Stimulated activated naive B cell treated with anti-CD40 and anti-IgM and Interleukin-4, amounts not matched to agents 10 μg/mL and 1 μg/mL and 100 μg/mL, for 72 hours (primary cell): ENCODE measurements around the gene GLCCI1.

Experiments used
- ATAC-seq, 2 donors: fragments of 150-1000 bp; cut with Tn5 transposase; replicated peaks; 2 replicates each; pipeline ENCODE4 v1.10.0; 2021; ENCODE audit warnings: moderate library complexity in 1 of 2
- DNase-seq: peaks from one replicate; pipeline ENCODE4 v3.0.0; 2021
- H3K27ac Mint-ChIP-seq: one replicate; pipeline ENCODE4 v1.8.0; 2022; ENCODE audit warnings: mild to moderate bottlenecking, mixed read lengths
- H3K27me3 Mint-ChIP-seq, 2 donors: one replicate each; pipeline ENCODE4 v1.8.0; 2022; ENCODE audit warnings: mixed read lengths in 2 of 2
- H3K36me3 Mint-ChIP-seq, 2 donors: one replicate each; pipeline ENCODE4 v1.8.0; 2022; ENCODE audit warnings: mixed read lengths in 2 of 2, mild to moderate bottlenecking in 1 of 2
- H3K4me1 Mint-ChIP-seq, 2 donors: one replicate each; pipeline ENCODE4 v1.8.0; 2022; ENCODE audit warnings: mixed read lengths in 2 of 2, mild to moderate bottlenecking in 1 of 2
- H3K4me3 Mint-ChIP-seq, 2 donors: one replicate each; pipeline ENCODE4 v1.8.0; 2022; ENCODE audit warnings: mild to moderate bottlenecking in 2 of 2, mixed read lengths in 2 of 2, moderate library complexity in 1 of 2
- H3K9me3 Mint-ChIP-seq, 2 donors: one replicate each; pipeline ENCODE4 v1.8.0; 2022; ENCODE audit warnings: mixed read lengths in 2 of 2, mild to moderate bottlenecking in 1 of 2

GLCCI1 gene

DNA sequence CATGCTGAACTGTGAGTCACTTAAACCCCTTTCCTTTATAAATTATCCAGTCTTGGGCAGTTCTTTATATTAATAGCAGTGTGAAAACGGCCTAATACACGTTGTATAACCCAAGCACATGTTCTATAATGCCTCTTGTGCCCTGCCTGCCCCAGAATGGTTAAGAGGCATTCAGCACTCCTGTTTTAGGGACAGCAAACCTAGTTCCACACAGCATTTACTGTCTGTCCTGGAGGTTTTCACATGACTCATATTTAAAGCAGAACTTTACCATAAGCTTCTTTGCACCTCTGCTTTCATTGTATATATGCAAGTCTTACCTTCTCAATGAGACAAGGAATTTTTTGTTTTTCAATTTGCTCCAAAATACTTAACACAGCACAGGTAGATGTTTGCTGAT is 148.6 kb downstream of the GLCCI1 start:
- H3K36me3 Mint-ChIP-seq, result peaks cover 11 to 26% of the 10 kb centered on the region in 2 donors
- DNase-seq, result no peak
- H3K27ac Mint-ChIP-seq, result peak overlapping the region; percentile 67
- no peaks in the 10 kb centered on the region for H3K27me3 Mint-ChIP-seq
- peak in 1 of 2 donors; percentile 14 for ATAC-seq
- peaks cover 15 to 16% of the 10 kb centered on the region in 2 donors for H3K9me3 Mint-ChIP-seq
- H3K4me3 Mint-ChIP-seq, result no peak overlapping the region
- H3K4me1 Mint-ChIP-seq, result peaks cover 32 to 53% of the 10 kb centered on the region in 2 donors

DNA sequence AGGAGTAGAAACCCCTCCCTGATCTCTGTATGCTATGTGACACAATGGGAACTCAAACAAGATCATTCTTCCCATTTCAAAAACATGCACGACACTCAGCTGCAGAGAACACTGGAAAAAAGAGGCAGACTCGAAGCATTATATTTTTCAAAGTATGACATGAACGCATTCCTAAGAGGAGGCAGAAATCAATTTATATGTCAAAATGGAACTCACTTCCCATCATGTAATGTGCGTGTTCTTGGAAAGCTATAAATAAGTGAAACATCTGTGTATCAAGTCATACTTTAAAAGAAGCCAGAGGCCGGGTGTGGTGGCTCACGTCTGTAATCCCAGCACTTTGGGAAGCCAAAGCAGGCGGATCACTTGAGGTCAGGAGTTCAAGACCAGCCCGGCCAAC is 150.7 kb downstream of the GLCCI1 start:
- Mint-ChIP-seq H3K36me3 (peaks cover 6 to 15% of the 10 kb centered on the region in 2 donors), H3K4me3 (no peak overlapping the region), H3K4me1 (peaks cover 23 to 32% of the 10 kb centered on the region in 2 donors), H3K27ac (no peak overlapping the region), H3K27me3 (no peaks in the 10 kb centered on the region), H3K9me3 (peaks cover 10 to 13% of the 10 kb centered on the region in 2 donors)
- no peak for DNase-seq
- no peak for ATAC-seq

DNA sequence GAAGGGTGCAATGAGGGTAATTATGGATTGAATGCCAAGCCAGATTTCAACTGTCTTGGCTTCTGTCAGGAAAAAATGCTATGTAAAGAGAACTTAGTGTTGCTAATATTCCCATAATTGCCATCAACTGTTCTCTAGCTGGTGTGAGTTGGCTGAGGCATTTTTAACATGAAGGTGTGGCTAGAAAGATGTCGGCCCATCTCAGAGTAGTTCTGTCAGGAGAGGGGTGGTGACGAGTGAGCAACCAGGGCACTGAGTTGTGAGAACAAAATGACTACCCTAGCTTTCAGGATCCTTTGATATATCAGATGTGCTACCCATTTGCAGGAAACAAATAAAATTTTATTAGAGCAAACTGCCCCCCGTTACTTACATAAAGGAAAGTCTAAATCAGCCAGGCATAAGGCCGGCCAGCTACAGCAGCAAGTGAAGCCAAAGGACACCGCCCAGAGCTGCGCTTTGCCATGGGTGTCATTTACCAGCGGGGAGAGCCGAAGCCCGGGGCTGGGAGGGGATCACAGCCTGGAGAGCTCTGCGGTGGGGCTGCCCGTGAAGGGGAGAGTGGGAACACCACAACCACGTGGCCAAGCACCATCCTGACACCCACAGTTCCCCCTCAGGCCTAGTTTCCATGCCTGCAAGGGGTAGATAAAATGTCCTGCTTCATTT is 151.9 kb downstream of the GLCCI1 start:
- Mint-ChIP-seq H3K27ac (no peak overlapping the region), H3K9me3 (peaks cover 12 to 14% of the 10 kb centered on the region in 2 donors), H3K4me3 (no peak overlapping the region), H3K27me3 (no peaks in the 10 kb centered on the region), H3K4me1 (peaks cover 19 to 29% of the 10 kb centered on the region in 2 donors), H3K36me3 (peaks cover 3 to 15% of the 10 kb centered on the region in 2 donors)
- ATAC-seq (no peak), DNase-seq (no peak)

DNA sequence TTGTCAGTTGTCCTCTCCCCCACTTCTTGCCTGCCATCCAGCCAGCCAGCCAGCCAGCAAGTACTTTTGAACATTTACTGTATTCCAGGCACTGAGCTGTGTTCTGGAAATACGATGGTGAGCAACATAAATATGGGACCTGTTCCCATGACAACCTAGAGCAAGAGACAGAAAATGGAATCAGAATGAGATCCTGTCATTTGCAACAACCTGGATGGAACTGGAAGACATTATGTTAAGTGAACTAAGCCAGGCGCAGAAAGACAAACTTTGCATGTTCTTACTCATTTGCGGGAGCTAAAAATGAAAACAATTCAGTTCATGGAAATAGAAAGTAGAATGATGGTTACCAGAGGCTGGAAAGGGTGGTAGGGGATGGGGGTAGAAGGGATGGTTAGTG is 152.6 kb downstream of the GLCCI1 start:
- Mint-ChIP-seq H3K9me3 (peaks cover 9 to 14% of the 10 kb centered on the region in 2 donors), H3K27me3 (no peaks in the 10 kb centered on the region), H3K27ac (no peak overlapping the region), H3K4me3 (no peak overlapping the region), H3K4me1 (peaks cover 19 to 29% of the 10 kb centered on the region in 2 donors), H3K36me3 (peaks cover 0 to 14% of the 10 kb centered on the region in 2 donors)
- no peak for DNase-seq
- no peak for ATAC-seq

DNA sequence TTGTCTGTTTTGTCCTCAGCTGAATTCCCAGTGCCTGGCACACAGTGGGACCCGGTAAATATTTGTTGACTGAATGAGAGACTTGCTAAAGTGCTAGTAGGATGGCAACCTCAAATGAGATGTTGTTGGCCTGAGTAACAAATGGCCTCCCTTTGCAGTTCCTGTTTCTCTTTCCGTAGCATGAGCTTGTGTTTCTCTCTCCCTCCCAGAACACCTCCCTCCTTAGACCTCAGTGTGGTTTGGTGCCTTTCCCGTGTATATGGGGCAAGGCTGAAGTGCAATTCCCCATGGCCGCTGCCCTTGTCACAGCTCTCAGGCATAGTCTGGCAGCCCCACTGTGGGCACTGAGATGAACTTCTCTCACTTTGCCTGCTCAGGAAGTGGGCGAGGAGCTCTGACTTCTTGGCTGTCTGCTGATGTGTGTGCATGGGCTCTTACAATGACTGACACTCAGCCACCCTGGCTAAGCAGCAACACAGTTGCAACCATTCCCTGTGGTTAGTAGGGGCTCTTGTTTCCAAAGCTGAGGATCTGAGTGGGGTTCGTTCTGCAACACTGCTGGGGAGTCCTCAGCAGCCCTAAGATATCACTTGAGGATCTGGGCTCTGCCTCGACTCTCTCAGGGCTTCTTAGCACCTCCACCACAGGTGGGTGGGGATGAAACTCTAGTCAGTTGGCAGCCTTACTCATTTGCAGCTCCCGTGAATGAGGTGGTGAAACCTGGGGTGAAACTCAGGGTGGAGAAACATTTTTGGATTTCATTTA is 157.3 kb downstream of the GLCCI1 start:
- H3K27ac Mint-ChIP-seq, result peak overlapping the region; percentile 93
- H3K4me3 Mint-ChIP-seq, result peak overlapping the region; percentile 45 to 64
- DNase-seq (peak; percentile 71), ATAC-seq (peak; percentile 96)
- H3K36me3 Mint-ChIP-seq, result peaks cover 0 to 9% of the 10 kb centered on the region in 2 donors
- H3K27me3 Mint-ChIP-seq, result no peaks in the 10 kb centered on the region
- H3K9me3 Mint-ChIP-seq, result peaks cover 5 to 9% of the 10 kb centered on the region in 2 donors
- peaks cover 20 to 41% of the 10 kb centered on the region in 2 donors for H3K4me1 Mint-ChIP-seq

DNA sequence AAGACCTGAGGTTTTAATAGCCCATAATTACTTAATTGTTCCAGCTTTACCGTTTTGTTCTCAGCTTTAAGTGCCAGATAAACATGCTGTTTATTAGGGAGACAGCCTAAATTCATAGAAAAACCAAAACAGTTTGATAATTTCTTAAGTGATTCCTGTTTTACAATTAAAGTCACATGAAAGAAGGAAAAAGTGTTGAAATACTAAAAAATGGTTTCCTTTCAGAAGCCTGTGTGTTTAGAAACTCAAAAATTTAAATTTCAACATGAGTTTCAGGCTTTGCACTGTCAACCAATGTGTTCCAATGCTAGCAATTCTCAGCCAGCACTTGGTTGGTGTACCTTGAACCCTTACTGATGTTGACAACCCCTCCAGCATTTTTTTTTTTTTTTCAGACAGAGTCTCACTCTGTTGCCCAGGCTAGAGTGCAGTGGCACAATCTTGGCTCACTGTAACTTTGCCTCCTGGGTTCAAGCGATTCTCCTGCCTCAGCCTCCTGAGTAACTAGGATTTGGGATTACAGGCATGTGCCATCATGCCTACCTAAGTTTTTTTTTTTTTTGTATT is 158.1 kb downstream of the GLCCI1 start:
- DNase-seq (no peak), ATAC-seq (no peak)
- Mint-ChIP-seq H3K27me3 (no peaks in the 10 kb centered on the region), H3K4me1 (peaks cover 20 to 42% of the 10 kb centered on the region in 2 donors), H3K4me3 (no peak overlapping the region), H3K9me3 (peaks cover 5 to 9% of the 10 kb centered on the region in 2 donors), H3K36me3 (peaks cover 0 to 9% of the 10 kb centered on the region in 2 donors), H3K27ac (no peak overlapping the region)

DNA sequence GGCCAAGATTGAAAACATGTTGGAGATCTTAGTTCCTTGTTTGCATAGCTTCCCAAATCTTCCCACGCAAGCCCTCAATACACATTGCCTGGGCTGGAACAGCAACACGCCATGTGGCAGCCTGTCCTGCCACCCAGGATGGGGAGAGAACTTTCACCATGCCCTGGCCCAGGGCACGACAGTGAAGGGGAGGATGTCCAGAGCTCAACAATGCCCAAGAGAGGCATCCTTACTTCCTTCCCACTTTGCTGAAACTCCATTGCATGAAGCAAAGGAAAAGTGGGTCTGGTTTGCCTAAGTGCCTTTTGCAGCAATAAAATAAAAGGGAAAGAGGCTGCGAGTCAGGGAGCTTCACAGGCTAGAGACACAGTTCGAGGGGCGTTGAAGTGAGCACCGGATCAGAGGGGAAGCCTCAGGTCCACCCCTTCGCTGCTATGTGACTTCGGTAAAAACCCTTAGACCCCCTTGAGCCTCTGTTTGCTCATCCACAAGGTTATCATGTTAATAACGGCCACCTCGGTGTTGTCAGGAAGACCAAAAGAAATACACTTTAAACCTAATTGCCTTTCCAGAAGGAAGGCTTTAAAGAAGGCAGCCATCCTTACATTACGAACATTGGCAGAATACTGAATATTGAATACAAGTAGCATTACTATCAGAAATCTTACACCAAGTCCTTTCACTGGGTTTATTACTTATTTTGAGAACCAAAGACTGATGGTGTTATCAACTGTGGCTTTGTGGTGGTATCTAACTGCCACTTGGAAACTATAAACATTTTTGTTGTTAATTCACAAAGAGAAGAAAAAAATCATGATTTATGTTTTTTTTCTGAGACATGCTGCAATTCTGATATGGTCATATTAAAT is 160.1 kb downstream of the GLCCI1 start:
- ATAC-seq (no peak), DNase-seq (no peak)
- peaks cover 5 to 9% of the 10 kb centered on the region in 2 donors for H3K9me3 Mint-ChIP-seq
- H3K27me3 Mint-ChIP-seq, result no peaks in the 10 kb centered on the region
- H3K4me3 Mint-ChIP-seq, result no peak overlapping the region
- peaks cover 0 to 9% of the 10 kb centered on the region in 2 donors for H3K36me3 Mint-ChIP-seq
- peak overlapping the region; percentile 75 for H3K27ac Mint-ChIP-seq
- H3K4me1 Mint-ChIP-seq, result peaks cover 30 to 61% of the 10 kb centered on the region in 2 donors

DNA sequence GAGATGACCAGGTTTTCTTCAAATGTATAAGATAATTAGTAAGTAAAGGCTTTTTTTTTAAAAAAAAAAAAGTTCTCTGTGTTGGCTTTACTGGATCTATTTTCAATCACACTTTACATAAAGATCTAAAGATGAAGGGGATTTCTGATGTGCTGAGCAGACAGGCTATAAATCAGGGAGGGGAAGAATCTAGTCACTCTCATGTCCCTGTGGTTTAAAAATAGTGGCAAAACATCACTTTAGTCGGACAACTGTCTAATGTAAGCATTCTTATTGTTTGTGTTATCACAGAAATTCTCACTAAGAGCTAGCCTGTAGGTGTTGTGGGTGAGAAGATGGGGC is 160.7 kb downstream of the GLCCI1 start:
- Mint-ChIP-seq H3K36me3 (peaks cover 0 to 9% of the 10 kb centered on the region in 2 donors), H3K27me3 (no peaks in the 10 kb centered on the region), H3K4me1 (peaks cover 32 to 66% of the 10 kb centered on the region in 2 donors), H3K9me3 (peaks cover 5 to 9% of the 10 kb centered on the region in 2 donors), H3K4me3 (no peak overlapping the region), H3K27ac (no peak overlapping the region)
- DNase-seq, result no peak
- no peak for ATAC-seq

DNA sequence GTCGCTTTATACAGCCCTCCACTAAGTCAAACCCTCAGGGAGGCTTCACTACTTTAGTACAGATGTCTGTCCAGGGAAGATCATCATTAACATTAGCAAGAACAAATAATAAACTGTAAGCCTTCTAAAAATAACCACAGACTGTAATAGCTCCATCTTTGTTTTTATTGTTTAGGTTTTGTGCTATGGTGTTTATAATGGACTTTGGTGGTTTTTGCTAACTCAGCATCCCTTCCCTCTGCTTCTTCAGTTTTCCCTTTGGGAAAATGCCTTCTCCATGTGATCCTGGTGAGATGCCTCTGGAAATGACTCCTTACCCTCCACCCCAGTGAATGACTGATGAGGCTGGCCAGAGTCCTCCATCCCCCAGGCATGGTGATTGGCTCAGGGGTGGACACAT is 162.1 kb downstream of the GLCCI1 start:
- Mint-ChIP-seq H3K36me3 (peaks cover 0 to 2% of the 10 kb centered on the region in 2 donors), H3K9me3 (peaks cover 0 to 2% of the 10 kb centered on the region in 2 donors), H3K4me1 (peaks cover 27 to 62% of the 10 kb centered on the region in 2 donors), H3K27ac (no peak overlapping the region), H3K27me3 (no peaks in the 10 kb centered on the region), H3K4me3 (no peak overlapping the region)
- ATAC-seq (no peak), DNase-seq (no peak)

DNA sequence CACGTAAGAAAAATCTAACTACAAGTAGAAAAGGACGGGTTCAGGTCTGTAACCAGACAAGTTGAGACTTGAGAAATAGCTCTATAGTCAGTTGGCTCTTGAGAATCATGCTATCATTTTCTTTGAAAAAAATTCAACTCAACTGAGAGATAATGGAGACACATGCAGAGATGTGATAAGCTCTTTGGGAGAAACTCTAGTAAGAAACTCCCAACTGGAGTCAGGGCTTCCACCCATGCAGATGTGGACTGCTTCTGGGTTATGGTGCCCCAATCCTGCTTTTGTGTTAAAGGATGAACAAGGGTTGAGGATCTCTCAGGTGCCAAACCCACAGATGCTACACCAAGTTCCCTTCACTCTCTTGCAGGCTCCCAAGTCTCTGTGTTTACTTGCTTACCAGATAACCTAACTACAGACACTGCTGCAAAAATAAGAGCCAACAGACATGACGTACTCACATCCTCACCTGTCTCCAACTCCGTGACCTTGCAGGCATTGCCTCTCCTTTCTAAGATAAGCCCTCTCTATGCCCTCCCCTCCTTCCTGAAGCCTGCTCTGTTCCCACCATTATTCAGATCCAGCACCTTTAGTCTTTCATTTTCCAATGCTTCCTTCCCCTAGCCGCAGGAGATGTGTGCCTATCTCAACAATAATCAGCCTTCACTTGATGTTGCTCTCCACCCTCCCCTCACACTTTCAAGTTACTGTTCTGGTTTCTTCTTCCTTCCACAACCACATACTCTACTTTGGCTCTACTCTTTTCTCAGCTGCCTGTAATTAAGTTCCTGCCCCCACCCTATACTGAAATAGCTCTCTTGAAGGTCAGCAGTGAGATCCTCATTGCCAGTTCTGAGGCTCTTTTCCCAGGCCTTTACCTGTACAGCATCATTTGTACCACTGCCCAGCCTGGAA is 163.4 kb downstream of the GLCCI1 start:
- H3K9me3 Mint-ChIP-seq, result no peaks in the 10 kb centered on the region
- peak overlapping the region; percentile 63 for H3K27ac Mint-ChIP-seq
- H3K4me1 Mint-ChIP-seq, result peaks cover 23 to 52% of the 10 kb centered on the region in 2 donors
- H3K36me3 Mint-ChIP-seq, result no peaks in the 10 kb centered on the region
- peak in 1 of 2 donors; percentile 30 for ATAC-seq
- H3K4me3 Mint-ChIP-seq, result peak overlapping the region in 1 of 2 donors; percentile 3
- H3K27me3 Mint-ChIP-seq, result no peaks in the 10 kb centered on the region
- no peak for DNase-seq

DNA sequence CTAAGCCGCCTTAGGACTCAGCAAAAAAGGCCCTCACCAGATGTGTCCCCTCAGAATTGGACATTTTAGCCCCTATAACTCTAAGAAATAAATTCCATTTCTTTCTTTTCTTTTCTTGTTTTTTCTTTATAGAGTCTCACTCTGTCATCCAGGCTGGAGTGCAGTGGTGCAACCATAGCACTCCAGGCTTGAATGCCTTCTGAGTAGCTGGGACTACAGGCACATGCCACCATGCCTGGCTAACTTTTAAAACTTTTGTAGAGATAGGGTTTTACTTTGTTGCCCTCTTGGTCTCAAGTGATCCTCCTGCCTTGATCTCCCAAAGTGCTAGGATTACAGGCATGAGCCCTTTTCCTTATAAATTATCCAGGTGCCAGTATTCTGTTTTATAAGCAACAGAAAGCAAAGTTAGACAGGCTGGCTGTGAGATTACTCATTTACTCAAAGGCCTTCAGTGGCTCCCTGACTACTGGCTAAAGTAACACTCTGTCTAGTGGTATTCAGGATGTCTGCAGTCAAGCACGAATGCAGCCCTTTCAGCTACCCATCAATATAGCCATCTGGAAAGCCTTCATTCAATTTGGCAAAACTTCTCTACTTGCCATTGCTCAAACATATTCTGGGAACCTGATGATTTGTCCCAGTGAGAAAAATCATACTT is 164.7 kb downstream of the GLCCI1 start:
- Mint-ChIP-seq H3K27ac (no peak overlapping the region), H3K4me3 (no peak overlapping the region), H3K4me1 (peaks cover 19 to 51% of the 10 kb centered on the region in 2 donors), H3K9me3 (no peaks in the 10 kb centered on the region), H3K36me3 (no peaks in the 10 kb centered on the region), H3K27me3 (no peaks in the 10 kb centered on the region)
- DNase-seq (no peak), ATAC-seq (no peak)

DNA sequence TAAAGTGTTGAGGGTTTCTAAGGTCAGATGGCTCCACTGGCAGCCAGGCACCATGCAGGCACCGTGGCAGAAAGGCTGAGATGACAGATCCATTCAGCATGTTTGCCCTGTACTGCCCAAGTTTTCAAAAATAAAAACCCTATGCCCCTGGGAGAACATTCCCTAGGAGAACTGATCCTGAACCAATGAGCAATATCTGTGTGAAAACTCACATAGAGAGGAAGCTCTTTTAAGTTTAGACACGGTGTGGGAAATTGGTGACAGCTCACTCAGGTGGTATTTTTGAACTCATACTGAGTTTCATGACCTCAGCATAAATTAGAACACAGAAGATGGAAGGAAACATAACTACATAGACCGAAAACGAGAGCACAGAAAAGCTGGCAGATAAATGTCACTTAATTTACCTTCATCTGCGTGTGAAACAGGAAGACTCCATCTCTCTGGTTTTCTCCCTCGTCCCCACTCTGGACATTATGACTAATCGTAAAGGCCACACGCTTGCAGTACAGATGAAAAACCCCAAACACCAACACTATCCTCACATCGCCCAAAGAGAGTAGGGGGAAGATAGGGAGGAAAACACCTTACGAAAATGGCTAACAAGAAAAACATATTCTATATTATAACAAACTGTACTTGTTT is 165.6 kb downstream of the GLCCI1 start:
- Mint-ChIP-seq H3K36me3 (no peaks in the 10 kb centered on the region), H3K4me1 (peaks cover 17 to 42% of the 10 kb centered on the region in 2 donors), H3K9me3 (no peaks in the 10 kb centered on the region), H3K27ac (peak overlapping the region; percentile 84), H3K27me3 (no peaks in the 10 kb centered on the region), H3K4me3 (no peak overlapping the region)
- DNase-seq (peak; percentile 64), ATAC-seq (peak; percentile 90 to 92)
